Osteocyte (in vitro differentiated cells): ENCODE measurements around the gene HOXB4. TPM values are rescaled to one million over a fixed set of nuclear protein-coding genes. Genes with fewer than 3 reads are reported as not detected.

Experiments
- DNase-seq: peaks from one replicate; pipeline ENCODE4 v3.0.0; 2021; ENCODE audit warnings: mixed read lengths; ENCODE audit not compliant: unreplicated experiment; ENCODE audit errors: extremely low spot score
- H3K27ac Mint-ChIP-seq: one replicate; pipeline ENCODE4 v1.8.0; 2021; ENCODE audit warnings: mild to moderate bottlenecking, mixed read lengths; ENCODE audit not compliant: unreplicated experiment
- H3K27me3 Mint-ChIP-seq: one replicate; pipeline ENCODE4 v1.8.0; 2021; ENCODE audit warnings: mixed read lengths; ENCODE audit not compliant: unreplicated experiment
- H3K36me3 Mint-ChIP-seq: one replicate; pipeline ENCODE4 v1.8.0; 2021; ENCODE audit warnings: mixed read lengths; ENCODE audit not compliant: unreplicated experiment
- H3K4me1 Mint-ChIP-seq: one replicate; pipeline ENCODE4 v1.8.0; 2021; ENCODE audit warnings: mixed read lengths; ENCODE audit not compliant: unreplicated experiment
- H3K4me3 Mint-ChIP-seq: one replicate; pipeline ENCODE4 v1.8.0; 2021; ENCODE audit warnings: mild to moderate bottlenecking, moderate library complexity, mixed read lengths; ENCODE audit not compliant: unreplicated experiment
- H3K9me3 Mint-ChIP-seq: one replicate; pipeline ENCODE4 v1.8.0; 2021; ENCODE audit warnings: mixed read lengths; ENCODE audit not compliant: unreplicated experiment
- long read RNA-seq: library from polyadenylated mRNA; unstranded; transcript quantifications from one replicate; pipeline ENCODE4 v2.0.0, GENCODE V29; 2021
- total RNA-seq: library from RNA; stranded (reverse); gene quantifications from 2 replicates; pipeline ENCODE4 v1.2.1, GENCODE V29; 2021
- TF ChIP-seq, protein P1 (sequence below): fragments of 200-600 bp; sonication (generic); IDR thresholded peaks from 2 replicates; pipeline ENCODE4 v1.5.0; 2021; ENCODE audit warnings: antibody characterized with exemption, mild to moderate bottlenecking, moderate library complexity

HOXB4 gene
- total RNA-seq: not detected in 2 replicates
- long read RNA-seq: 0 reads

DNA sequence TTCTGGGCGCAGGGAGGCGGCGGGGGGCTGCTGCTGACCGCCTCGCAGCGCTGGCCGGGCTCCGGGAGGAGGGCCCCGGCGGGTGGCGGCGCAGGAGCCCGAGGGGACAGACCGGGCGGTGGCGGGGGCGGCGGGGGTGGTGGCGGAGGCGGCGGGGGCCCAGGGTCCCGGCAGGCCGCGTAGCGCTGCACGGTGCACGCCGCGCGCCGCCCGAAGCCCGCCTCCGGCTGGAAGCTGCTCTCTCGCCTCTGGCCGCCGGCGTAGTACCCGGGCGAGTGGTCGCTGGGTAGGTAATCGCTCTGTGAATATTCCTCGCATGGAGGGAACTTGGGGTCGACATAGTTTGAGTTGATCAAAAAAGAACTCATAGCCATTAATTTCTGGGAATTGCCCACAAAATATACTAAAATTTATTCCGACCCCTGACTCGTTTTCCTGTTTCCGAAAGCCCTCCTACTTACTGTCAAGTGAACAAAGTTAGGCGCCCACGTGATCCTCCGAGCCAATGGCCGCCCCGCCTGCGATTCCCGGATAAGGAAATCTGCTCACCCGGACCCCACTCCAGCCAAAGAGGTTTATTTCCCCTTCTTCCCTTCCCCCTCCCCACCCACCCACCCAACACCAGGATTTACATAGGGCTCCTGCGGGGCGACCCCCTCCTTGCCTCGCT lies at the start of gene HOXB4:
HOXB4 (minus strand) TSS at position 405 of the 670 bp plus-strand sequence; CDS start at position 374, 31 bp downstream.
- Mint-ChIP-seq H3K4me3 (no peak within 1 kb of the TSS), H3K36me3 (peaks cover under 1% of the 10 kb centered on the region), H3K4me1 (peaks cover 3% of the 10 kb centered on the region), H3K9me3 (no peaks in the 10 kb centered on the region), H3K27ac (no peak within 1 kb of the TSS), H3K27me3 (peaks cover 88% of the 10 kb centered on the region)
- TF ChIP-seq, protein P1, sequence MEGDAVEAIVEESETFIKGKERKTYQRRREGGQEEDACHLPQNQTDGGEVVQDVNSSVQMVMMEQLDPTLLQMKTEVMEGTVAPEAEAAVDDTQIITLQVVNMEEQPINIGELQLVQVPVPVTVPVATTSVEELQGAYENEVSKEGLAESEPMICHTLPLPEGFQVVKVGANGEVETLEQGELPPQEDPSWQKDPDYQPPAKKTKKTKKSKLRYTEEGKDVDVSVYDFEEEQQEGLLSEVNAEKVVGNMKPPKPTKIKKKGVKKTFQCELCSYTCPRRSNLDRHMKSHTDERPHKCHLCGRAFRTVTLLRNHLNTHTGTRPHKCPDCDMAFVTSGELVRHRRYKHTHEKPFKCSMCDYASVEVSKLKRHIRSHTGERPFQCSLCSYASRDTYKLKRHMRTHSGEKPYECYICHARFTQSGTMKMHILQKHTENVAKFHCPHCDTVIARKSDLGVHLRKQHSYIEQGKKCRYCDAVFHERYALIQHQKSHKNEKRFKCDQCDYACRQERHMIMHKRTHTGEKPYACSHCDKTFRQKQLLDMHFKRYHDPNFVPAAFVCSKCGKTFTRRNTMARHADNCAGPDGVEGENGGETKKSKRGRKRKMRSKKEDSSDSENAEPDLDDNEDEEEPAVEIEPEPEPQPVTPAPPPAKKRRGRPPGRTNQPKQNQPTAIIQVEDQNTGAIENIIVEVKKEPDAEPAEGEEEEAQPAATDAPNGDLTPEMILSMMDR: no peak
- no peak for DNase-seq

DNA sequence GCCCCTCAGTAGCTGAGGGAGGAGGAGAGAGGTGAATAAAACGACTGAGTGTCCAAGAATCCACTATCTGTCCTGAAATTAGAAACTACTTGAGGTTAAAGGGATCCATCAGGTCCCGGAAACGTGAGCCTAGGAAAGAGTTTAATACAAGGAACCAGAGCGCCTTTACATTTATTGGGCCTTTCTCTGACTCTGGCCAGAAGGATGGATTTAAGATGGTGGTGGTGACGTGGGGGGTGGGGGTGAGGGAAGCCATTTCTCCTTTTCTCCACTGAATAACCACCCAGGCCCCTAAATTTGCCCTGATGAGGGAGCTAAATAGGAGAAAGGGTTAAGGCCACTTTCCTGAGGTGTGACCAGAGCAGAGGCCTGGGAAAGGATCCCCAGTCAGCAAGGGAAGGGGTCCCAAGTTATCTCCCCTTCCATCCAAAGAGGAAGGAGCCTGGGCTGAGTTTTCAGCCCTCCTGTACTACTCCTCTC lies 49.0 kb upstream of the HOXB4 start:
- H3K36me3 Mint-ChIP-seq: peaks cover 2% of the 10 kb centered on the region
- H3K4me1 Mint-ChIP-seq: peaks cover 5% of the 10 kb centered on the region
- TF ChIP-seq, protein P1: no peak
- H3K9me3 Mint-ChIP-seq: no peaks in the 10 kb centered on the region
- no peak overlapping the region for H3K27ac Mint-ChIP-seq
- no peak for DNase-seq
- H3K4me3 Mint-ChIP-seq: no peak overlapping the region
- peaks cover 84% of the 10 kb centered on the region for H3K27me3 Mint-ChIP-seq

DNA sequence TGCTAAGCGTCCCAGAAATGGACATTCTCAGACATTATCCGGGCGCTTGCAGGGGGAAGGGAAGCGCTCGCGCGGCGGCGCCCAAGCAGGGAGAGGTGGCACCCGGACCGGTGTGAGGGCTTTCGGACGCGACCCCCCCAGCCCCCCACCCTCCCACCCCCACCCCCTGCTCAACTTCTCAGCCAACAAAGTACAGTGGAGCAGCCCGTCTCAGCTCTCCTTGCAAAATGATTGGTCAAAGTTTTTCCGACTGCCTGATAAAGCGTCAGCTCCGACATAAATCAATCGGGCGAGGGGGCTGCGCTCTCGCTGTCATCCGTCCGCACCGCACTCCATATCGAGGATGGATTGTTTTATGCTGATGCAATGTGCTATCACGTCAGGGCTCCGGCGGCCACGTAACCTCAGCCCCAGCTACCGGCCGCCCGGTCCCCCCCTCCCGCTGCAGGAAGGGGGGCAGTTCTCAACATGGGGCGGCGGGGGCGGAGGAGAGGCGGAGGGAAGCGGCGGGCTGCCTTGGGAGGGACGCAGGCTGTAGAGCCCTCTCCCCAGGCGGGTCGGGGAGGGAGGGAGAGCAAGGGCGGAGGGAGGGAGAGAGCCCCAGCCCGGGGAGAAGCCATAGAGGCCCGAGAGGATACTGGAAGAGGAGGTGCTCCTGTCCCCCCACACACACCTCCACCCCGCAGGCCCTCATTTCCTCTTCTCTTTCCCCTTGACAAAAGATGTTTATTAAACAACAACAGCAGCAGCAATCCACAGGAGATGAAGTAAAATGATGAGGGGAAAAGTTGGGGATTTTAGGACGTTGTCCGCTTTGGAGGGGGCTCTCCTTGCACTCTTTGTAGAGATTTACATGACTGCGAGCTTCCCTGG lies 48.3 kb upstream of the HOXB4 start, which contains the start of gene HOXB9:
HOXB9 (minus strand) TSS at position 114 of the 873 bp plus-strand sequence; CDS start at position 25, 89 bp downstream.
- no peak within 1 kb of the TSS for H3K27ac Mint-ChIP-seq
- peaks cover 5% of the 10 kb centered on the region for H3K4me1 Mint-ChIP-seq
- H3K27me3 Mint-ChIP-seq: peaks cover 84% of the 10 kb centered on the region
- H3K9me3 Mint-ChIP-seq: no peaks in the 10 kb centered on the region
- H3K4me3 Mint-ChIP-seq: peak within 1 kb of the TSS; percentile 62
- TF ChIP-seq, protein P1: no peak
- no peak for DNase-seq
- peaks cover 2% of the 10 kb centered on the region for H3K36me3 Mint-ChIP-seq

DNA sequence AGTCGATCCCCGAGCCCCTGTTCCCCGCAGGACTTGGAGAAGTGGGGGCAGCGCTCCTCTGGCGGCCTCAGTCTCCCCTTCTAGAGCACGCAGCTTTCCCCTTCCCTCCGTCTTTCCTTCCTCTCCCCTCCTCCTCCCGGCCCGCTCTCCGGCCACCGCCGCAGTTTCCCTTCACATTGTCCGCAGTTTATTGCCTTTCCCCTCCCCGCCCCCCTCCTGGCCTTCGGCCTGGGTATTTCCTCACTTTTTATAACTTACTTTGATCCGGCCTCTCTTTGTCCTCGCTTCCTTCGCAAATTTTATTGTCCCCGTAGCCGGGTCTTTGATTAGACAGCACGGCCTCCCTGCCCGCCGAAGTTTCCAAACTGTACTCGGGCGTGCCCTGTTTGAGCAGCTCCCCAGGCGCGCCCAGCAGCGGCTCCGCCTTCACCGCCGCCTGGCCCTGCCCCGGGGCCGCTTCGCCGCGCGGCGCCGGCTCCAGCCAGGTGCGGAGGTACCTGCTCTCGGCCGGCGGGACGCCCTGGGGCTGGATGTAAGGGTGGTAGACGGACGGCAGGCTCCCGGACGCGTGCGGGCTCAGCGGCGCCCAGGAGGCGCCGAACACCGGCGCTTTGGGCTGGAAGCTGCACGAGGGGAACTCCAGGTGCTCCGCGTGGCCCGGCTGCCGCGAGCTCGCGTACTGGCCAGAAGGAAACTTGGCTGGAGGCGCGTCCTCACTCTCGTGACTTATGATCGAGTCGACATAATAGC lies 47.5 kb upstream of the HOXB4 start:
- DNase-seq: no peak
- H3K4me3 Mint-ChIP-seq: peak overlapping the region; percentile 62
- H3K4me1 Mint-ChIP-seq: peaks cover 5% of the 10 kb centered on the region
- TF ChIP-seq, protein P1: no peak
- H3K27ac Mint-ChIP-seq: no peak overlapping the region
- peaks cover 2% of the 10 kb centered on the region for H3K36me3 Mint-ChIP-seq
- H3K9me3 Mint-ChIP-seq: no peaks in the 10 kb centered on the region
- peaks cover 84% of the 10 kb centered on the region for H3K27me3 Mint-ChIP-seq
